ENCODE data around the gene TMEM208. TPM values are rescaled to one million over a fixed set of nuclear protein-coding genes. Genes with fewer than 3 reads are reported as not detected.

TMEM208 gene
- total RNA-seq, 1 donor from 2014 or later = 12.5 TPM

DNA sequence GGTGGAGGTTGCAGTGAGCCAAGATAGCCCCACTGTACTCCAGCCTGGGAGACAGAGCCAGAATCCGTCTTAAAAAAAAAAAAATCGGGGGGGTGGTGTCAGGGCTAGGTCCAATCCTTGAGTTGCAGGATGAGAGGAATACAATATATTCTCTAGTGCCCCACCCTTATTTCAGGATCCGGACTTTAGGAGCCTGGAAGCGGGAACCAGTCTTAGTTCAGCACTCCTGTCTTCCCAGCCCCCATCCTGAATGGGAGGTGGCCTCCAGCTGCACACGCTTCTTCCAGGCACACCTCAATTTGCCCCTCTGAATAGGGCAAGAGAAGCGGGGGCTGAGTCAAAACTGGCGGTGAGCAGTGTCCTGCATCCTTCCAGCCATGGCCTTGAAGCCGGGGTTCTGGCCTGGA lies 18.7 kb downstream of the TMEM208 start:
- no peak for ATAC-seq

DNA sequence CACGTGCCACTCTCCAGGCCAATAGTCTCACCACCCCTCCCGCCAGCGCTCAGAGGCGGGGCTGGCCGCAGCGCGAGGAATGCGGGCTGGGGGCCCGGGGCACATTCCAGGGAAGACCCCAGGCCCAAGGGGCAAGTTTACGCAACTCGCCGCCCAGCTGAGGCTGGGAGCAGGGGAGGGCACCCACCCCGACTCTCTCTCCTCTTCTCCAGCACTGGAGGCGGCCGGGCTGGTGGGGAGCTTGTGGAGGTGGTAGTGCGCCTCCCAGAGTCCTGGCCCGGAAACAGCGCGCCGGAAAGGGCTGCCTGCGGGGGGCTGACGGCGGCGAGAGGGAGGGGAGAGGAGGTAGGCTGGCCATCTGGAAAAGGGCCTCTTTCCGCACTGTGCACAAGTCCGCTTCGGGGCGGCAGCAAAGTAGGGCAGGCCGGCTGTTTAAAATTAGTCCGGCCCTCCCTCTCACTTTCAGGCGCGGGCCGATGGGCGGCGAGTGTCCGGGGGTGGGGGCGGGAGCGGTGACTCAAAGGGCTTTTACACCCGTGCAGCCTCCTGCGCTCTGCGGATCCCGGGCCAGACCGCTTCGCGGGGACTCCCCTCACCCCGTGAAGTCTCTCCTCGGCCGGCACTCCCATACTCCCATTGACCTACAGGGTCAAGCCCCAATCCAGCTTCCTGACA lies 19.3 kb downstream of the TMEM208 start:
- intact Hi-C loops (cut with DNase I) = no loop called here
- ATAC-seq (peak; percentile 48), DNase-seq (ENCODE audit: missing footprints) (peak; percentile 90)

More for the DNA sequence above, 18.7 kb downstream of the TMEM208 start:
- no peak for DNase-seq (ENCODE audit: missing footprints)
- intact Hi-C loops (cut with DNase I) = no loop called here

DNA sequence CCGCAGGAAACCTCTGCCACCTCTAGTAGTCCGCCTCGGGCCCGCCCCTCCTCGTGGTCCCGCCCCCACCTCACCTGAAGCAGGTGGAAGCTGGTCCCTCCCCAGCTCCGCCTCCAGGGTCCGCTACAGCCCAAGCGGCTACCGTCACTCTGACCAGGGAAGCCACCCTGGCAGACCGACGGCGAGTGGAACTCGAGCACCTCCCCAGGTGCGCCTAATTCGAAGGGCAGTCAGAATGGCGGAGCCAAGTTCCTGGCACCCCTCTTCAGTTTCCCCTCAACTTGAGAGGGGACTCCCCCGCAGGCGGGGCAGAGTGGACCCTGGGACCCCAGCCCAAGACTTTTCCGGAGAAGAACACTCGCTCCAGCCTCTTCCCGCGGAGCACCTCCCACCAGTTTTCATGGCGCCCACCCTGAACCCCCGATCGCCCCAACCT lies 19.8 kb downstream of the TMEM208 start:
- ATAC-seq (peak; percentile 1), DNase-seq (ENCODE audit: missing footprints) (peak; percentile 70)
- intact Hi-C loops (cut with DNase I) = no loop called here

DNA sequence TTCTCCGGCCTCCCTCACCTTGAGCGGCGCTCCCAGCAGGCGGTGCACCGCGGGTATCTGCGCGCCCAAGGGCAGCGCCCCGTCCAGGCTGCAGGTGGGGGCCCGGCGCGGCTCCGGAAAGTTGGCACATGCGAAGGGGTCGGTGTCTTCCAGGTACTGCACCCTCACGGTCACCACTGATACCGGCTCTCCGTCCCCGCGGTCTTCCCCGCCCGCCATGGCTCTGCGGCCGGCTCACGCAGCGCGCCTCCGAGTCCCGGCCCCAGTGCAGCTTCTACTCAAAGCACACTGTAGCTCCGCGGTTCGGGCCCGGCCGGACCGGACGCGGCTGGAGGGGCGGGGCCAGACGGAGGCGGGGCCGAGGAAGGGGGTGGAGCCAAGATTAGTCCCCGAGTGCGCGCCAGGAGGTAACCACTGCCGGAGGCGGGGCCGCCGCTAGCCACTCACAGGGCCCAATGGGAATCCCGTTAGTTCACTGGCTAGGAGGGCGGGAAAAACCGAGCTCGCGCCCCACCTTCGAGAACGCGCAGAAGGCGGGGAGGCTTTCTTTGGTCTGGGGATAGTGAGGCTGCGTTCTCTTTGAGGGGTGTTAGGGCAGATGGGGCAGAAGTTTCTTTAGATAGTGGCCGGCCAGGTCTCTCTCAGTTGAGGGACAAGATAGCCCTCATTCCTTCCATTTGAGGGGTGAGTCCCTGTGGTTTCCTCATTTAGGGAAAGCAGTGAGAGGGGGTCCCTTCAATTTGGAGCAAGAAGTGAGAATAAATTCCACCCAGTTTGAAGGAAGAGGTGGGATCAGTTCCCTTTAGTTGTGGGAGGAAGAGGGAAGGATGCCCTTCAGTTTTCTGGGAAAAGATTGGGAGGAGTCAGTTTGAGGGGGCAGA lies 20.5 kb downstream of the TMEM208 start, which contains the start of gene FHOD1:
FHOD1 (minus strand) TSS at position 290 of the 881 bp plus-strand sequence; CDS start at position 219, 71 bp downstream.
- intact Hi-C loops (cut with DNase I) = no loop called here
- peak; percentile 99 for DNase-seq (ENCODE audit: missing footprints)
- ATAC-seq = peak; percentile 89

DNA sequence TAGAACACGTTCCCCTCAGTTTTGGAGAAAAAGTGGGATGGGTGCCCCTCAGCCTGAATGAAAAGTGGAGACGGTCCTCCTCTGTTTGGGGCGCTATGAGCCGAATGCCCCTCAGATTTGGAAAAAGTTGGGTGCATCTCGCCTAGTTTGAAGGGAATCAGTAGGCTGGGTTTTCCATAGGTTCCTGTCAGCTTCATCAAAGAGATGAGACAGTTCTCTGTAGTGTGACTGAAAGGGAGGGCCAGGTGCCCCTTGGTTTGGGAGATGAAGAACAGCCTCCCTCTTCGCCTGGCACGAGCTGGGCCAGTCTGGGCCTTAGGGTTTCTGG lies 21.1 kb downstream of the TMEM208 start:
- intact Hi-C loops (cut with DNase I) = no loop called here
- no peak for ATAC-seq
- DNase-seq (ENCODE audit: missing footprints) = no peak

DNA sequence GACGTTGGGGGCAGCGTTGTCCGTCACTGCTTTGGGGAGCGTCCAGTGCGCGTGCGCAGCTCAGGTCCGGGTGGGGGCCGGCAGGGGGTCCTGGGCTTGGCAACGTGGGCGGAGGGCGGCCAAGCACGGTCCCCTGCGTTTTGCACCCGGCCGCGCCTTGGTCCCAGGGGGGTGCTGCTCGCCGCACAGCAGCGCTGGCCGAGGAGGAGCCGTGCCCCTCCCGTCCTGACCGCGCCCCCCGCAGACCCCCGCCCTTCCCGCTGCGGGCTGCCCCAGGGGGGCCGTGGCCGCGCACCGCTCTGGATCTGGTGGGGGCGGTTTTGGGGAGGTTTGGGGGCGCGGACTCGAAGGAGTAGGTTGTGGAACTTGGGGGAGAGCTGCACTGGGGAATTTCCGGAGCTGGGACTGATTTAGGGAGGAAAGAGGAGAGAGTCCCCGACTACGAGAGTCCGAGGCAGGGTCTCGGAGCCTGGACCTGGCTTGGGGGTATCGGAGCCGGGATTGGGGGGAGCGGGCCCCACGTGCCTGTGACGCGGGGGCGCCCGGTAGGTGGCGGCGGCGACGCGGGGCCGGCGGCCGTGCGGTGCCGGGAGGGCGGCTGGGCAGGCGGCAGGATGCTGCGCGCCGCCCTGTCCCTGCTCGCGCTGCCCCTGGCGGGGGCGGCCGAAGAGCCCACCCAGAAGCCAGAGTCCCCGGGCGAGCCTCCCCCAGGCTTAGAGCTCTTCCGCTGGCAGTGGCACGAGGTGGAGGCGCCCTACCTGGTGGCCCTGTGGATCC lies 21.7 kb downstream of the TMEM208 start, which contains the start of gene SLC9A5:
SLC9A5 (plus strand) TSS at position 579 of the 777 bp plus-strand sequence; CDS start at position 615, 36 bp downstream.
- intact Hi-C loops (cut with DNase I) = no loop called here
- ATAC-seq (no peak), DNase-seq (ENCODE audit: missing footprints) (peak; percentile 75)

DNA sequence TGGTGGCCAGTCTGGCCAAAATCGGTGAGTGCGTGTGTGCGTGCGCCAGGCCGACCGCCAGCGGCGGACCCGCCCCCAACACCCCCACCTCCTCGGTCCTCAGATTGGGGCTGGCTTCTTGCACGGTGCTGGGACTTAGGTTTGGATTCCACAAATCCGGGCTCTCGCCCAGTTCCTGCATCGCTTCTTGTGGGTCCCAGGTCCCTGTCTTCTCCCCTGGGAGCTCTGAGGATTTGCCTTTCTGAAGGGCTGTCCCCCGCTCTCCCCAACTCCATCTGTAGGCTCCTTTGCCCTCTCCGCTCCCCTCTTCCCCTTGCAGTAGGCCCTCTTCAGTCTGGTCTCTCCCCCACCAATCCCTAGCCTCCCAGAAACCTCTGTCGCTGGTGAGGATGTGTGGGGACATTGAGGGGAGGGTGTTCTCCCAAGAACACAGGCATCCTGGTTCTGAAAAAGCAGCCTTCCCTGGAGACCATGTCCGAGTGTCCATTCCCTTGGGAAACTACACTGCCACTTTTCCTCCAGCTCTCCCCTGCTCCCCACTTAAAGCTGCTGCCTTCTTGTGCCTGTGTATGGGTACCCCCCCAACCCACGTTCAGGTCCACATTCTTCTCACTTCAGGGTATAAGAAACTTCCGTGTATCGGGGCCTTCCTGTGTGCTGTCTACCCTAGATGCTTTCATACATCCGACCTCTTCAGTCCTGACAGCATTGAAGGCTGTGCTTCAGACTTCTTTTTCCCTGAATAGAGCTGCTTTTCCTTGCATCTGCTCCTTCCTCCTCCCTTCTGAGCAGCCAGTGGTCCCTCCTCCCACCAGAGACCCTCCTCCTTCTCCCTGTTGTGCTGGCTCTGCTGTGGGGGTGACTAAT lies 22.5 kb downstream of the TMEM208 start:
- intact Hi-C loops (cut with DNase I) = no loop called here
- DNase-seq (ENCODE audit: missing footprints) (no peak), ATAC-seq (no peak)

DNA sequence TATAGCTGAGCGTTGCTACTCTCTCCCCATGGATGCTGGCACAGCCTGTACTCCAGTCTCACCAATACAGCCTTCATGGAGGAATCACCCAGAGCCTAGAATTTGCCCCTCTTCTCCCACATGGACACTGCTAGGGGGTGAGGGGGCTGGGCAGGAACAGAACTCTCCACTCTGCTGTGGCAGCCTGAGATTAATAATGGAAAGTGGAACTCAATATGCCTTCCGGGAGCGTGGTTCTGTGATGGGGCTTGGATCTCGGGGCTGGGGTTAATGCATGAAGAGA lies 23.1 kb downstream of the TMEM208 start:
- DNase-seq (ENCODE audit: missing footprints) = peak; percentile 13
- ATAC-seq = no peak
- intact Hi-C loops (cut with DNase I) = no loop called here

DNA sequence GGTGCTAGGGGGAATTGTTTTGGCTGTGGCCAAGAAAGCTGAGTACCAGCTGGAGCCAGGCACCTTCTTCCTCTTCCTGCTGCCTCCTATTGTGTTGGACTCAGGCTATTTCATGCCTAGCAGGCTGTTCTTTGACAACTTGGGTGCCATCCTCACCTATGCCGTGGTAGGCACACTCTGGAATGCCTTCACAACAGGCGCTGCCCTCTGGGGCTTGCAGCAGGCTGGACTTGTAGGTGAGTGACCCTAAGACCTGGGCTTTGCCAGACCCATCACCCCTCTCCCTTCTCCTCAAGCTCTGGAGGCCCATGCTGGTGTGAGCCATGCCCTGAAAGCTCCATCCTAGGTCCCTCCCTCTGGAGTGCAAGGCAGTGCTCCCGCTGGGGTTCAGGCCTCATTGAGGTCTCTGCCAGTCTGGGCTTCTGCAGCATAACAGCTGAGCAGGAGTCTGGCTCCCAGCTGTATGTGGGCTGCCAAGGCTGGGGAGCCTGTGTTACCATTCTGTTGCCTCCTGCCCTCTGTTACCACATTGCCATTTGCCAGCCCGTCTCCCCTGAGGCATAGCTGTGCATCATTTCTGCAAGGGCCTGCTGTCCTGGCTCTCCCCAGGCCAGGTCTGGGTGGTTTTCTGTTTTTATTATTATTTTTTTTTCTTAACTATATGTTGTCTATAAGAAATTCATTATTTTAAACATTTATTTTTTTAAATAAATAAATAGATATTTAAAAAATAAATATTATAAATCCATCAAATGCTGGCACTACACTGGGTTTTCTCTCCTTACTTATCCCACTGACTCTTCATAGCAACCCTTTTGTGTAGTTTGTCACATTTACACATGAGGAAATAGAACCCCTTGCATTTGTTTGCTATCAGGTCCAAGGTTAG lies 25.9 kb downstream of the TMEM208 start:
- intact Hi-C loops (cut with DNase I) = no loop called here
- DNase-seq (ENCODE audit: missing footprints) = no peak
- no peak for ATAC-seq

DNA sequence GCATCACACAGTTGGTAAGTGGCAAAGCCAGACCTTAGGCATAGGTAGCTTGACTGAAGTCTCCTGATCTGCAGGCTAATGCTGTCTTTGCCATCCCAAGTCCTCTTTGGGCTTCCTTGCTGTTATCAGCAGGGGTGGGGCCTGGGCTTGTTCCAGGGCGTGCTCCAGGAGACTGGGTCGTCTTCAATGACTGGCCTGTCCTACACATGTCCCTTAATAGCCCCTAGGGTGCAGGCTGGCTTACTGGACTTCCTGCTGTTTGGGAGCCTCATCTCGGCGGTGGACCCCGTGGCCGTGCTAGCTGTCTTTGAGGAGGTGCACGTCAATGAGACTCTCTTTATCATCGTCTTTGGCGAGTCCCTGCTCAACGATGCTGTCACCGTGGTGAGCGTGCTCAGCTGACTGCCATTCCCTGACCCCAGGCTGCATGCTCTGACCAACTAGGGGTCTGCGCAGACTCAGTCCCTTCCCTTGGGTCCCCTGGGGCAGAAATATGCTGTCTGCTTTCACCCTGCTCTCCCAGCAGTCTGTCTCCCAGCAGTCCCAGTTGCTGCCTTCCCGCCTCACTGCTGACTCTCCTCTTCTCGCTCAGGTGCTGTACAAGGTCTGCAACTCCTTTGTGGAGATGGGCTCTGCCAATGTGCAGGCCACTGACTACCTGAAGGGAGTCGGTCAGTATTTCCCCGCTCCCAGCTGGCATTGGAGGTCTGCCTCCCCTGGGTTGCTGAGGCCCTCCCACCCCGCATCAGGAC lies 28.0 kb downstream of the TMEM208 start:
- ATAC-seq (no peak), DNase-seq (ENCODE audit: missing footprints) (no peak)
- intact Hi-C loops (cut with DNase I) = no loop called here

DNA sequence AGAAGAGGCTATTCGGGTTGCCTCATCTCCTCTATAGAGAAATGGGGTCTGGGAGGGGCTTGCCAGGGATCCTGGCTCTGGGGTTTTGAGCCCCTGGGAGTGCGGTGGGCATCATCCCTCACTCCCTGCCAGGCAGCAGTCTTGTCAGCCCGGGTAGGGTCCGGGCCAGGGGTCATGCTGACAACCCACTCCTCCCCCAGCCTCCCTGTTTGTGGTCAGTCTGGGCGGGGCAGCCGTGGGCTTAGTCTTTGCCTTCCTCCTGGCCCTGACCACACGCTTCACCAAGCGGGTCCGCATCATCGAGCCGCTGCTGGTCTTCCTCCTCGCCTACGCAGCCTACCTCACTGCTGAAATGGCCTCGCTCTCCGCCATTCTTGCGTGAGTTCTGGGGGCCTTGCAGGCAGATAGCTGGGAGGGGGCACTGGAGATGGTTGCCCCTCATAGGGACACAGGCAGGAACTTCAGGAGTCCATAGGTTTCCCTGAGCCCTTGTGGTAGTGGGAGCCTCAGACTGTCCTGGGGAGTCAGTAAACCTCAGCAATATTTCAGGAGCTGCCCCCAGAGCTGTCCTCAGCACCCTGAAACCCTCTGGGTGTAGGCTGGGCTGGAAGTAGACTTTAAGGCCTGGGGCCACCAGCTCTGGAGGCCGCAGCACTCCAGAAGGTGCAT lies 28.8 kb downstream of the TMEM208 start:
- DNase-seq (ENCODE audit: missing footprints) = no peak
- intact Hi-C loops (cut with DNase I) = no loop called here
- ATAC-seq = no peak

DNA sequence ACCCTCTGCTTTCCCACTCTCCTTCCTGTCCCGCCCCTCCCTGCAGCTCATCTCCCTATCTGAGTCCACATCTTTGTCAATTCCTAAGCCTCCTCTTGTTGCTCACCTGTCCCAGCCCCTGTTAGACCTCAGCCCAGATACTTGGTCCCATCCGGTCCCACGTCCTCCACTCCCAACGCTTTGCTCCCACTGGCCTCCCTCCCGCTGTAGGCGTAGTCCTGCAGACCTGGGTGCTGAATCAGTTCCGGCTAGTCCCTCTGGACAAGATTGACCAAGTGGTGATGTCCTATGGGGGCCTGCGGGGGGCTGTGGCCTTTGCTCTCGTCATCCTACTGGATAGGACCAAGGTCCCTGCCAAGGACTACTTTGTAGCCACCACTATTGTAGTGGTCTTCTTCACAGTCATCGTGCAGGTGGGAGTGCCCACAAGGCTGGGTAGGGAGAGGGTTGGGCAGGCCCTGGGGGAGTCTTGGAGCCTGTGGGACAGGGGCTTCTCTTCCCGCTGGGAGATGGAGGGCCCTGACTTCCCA lies 29.8 kb downstream of the TMEM208 start:
- ATAC-seq = no peak
- intact Hi-C loops (cut with DNase I) = no loop called here
- no peak for DNase-seq (ENCODE audit: missing footprints)

DNA sequence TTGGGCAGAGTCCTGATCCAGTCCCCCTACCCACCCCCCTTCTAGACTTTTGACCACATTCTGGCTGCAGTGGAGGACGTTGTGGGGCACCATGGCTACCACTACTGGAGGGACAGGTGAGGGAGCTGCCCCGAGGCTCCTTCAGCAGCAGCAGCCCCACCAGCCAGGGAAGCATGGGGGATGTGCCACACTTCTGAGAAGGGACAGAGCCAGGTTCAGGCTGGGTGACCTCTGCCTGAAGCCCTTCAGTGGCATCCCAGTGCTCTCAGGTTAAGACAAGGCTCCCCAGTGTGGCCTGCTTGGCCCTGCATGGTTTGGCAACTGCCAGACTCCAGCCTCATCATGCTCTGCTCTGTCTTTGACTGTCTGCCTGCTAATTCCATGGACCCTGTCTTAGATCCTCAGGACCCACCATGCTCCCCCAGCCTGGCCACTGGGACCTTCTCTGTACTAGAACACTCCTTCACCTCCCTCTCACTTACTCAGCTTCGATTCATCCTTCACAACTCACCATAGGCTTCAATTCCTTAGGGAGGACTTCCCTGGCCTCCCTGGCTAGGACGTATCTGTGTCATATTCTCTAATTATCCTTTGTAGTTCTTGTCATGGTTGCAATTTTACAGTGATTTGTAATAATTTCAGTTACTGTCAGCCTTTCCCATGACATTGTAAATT lies 30.7 kb downstream of the TMEM208 start:
- DNase-seq (ENCODE audit: missing footprints) = no peak
- intact Hi-C loops (cut with DNase I) = no loop called here
- no peak for ATAC-seq

DNA sequence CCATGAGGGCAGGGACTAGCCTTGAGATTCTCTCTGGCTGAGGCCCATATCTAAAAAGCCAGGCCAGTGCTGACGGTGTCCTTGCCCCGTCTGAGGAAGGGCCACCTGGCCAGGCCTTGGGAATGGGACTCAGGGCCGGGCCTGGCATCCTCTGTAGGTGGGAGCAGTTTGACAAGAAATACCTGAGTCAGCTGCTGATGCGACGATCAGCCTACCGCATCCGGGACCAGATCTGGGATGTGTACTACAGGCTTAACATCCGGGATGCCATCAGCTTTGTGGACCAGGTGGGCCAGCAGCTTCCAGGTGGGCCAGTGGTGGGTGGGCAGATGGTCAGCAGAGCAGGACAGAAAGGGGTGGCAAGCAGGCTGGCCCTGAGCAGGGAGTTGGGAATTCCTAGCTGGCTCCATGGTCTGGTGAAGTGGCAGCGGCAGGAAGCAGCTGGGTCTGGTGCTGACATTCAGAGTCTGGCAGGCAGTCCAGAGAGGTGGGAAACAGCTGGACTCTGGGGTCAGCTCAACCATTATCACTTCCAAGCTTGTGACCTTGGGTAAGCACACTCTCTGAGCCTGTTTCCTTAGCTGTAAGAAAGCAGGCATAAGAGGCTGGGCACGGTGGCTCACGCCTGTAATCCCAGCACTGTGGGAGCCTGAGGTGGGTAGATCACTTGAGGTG lies 31.4 kb downstream of the TMEM208 start:
- intact Hi-C loops (cut with DNase I) = no loop called here
- no peak for ATAC-seq
- DNase-seq (ENCODE audit: missing footprints) = no peak

DNA sequence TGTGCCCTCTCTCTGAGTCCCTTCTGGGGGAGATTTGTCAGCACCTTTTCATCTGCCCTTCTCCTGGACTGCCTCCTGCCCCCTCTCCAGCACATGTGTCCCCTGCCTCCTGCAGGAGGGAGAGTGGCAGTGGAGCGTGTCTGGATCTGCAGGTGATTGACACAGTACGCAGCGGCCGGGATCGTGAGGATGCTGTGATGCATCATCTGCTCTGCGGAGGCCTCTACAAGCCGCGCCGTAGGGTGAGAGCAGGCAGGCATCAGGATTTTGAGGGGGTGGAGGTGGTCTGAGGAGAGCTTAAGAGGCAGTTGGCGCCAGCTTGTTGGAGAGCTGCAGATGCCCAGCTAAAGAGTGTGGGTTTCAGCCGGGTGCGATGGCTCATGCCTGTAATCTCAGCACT lies 32.8 kb downstream of the TMEM208 start:
- intact Hi-C loops (cut with DNase I) = loop anchor here (5.0 kb wide), 1 partner anchor 138 kb away; no protein-coding TSS in a partner anchor
- ATAC-seq = no peak

More for the DNA sequence above, 32.8 kb downstream of the TMEM208 start:
- no peak for DNase-seq (ENCODE audit: missing footprints)

Measured in Right ventricle myocardium inferior (tissue), 1 donor.